Spleen (tissue), 11 donors: ENCODE measurements around the gene NEDD4L. TPM values are rescaled to one million over a fixed set of nuclear protein-coding genes. Genes with fewer than 3 reads are reported as not detected.

Experiments used
- DNase-seq: peaks from one replicate; pipeline ENCODE4 v3.0.0-alpha.2; 2020
- H3K27ac ChIP-seq, 8 donors: fragments of 200-600 bp; sonication (generic) in 7 of 8; 1 replicate in 4 of 8; 2 replicates in 4 of 8; pipeline versions ENCODE4 v1.5.0 to v1.8.0; 2016 to 2021; ENCODE audit warnings: inconsistent platforms in 4 of 8, mild to moderate bottlenecking in 4 of 8, moderate library complexity in 1 of 8
- H3K27me3 ChIP-seq, 7 donors: fragments of 200-600 bp; sonication (generic) in 6 of 7; replicated peaks in 1 of 7; 1 replicate in 4 of 7; 2 replicates in 3 of 7; pipeline versions ENCODE4 v1.5.0 to v1.8.0; 2016 to 2021; ENCODE audit warnings: inconsistent platforms in 3 of 7, mild to moderate bottlenecking in 1 of 7
- H3K36me3 ChIP-seq, 6 donors: fragments of 200-600 bp; sonication (generic) in 5 of 6; 1 replicate in 4 of 6; 2 replicates in 2 of 6; pipeline versions ENCODE4 v1.5.0 to v1.8.0; 2016 to 2021; ENCODE audit warnings: inconsistent platforms in 2 of 6
- H3K4me1 ChIP-seq, 6 donors: fragments of 200-600 bp; sonication (generic) in 5 of 6; 1 replicate in 3 of 6; 2 replicates in 3 of 6; pipeline versions ENCODE4 v1.5.0 to v1.8.0; 2016 to 2021; ENCODE audit warnings: inconsistent platforms in 3 of 6
- H3K4me3 ChIP-seq, 8 donors: fragments of 200-600 bp; sonication (generic) in 7 of 8; 1 replicate in 4 of 8; 2 replicates in 4 of 8; pipeline versions ENCODE4 v1.5.0 to v1.8.0; 2016 to 2021; ENCODE audit warnings: inconsistent platforms in 4 of 8, mild to moderate bottlenecking in 4 of 8, moderate library complexity in 2 of 8
- H3K9me3 ChIP-seq, 8 donors: fragments of 200-600 bp; sonication (generic) in 7 of 8; 1 replicate in 4 of 8; 2 replicates in 4 of 8; pipeline versions ENCODE4 v1.5.0 to v1.8.0; 2016 to 2021; ENCODE audit warnings: inconsistent platforms in 4 of 8
- CTCF ChIP-seq, 11 experiments: fragments of 200-600 bp in 7 of 11; fragments of 450-650 bp in 4 of 11; sonication (generic) in 4 of 11; IDR thresholded peaks in 8 of 11; conservative IDR thresholded peaks in 3 of 11; 1 replicate in 7 of 11; 2 replicates in 4 of 11; pipeline versions ENCODE4 v1.4.0 to v1.8.0; 2016 to 2021; ENCODE audit warnings: antibody characterized with exemption in 11 of 11, inconsistent platforms in 4 of 11, mild to moderate bottlenecking in 1 of 11
- POLR2A ChIP-seq, 3 donors: fragments of 450-650 bp; IDR thresholded peaks; one replicate each; pipeline ENCODE4 v1.5.1; 2017; ENCODE audit warnings: antibody characterized with exemption in 3 of 3, mild to moderate bottlenecking in 1 of 3
- POLR2AphosphoS5 ChIP-seq, 3 donors: sonication (generic); formaldehyde crosslinking; IDR thresholded peaks; one replicate each; pipeline ENCODE4 v1.5.1; 2017; ENCODE audit warnings: antibody characterized with exemption in 3 of 3
- WGBS, 5 donors: extraction: QIAGEN DNeasy Blood & Tissue Kit in 3 of 5; methylation state at CpG; one replicate each; pipeline versions ENCODE4 v1.1.5 to v1.1.7; 2013 to 2018; 5-methylcytosine and 5-hydroxymethylcytosine counted together
- intact Hi-C: fragments of 100-400 bp; cut with DNase I; formaldehyde crosslinking; loops from one replicate; pipeline ENCODE4 v1.15.0; 2023; ENCODE audit warnings: low total_unique reads
- polyA plus RNA-seq, 3 donors: library from polyadenylated mRNA; stranded (reverse); fragments of 200-250 nt; gene quantifications; one replicate each; pipeline ENCODE4 v1.2.1, GENCODE V29; 2013
- total RNA-seq, 7 donors: library from RNA; depleted of rRNA in 3 of 7; stranded (reverse); fragments of >200 nt in 3 of 7; fragmentation: NEBNext Ultra II Directional in 4 of 7; extraction: Animal tissue kit (Norgen Biotek cat#: 25700) in 4 of 7; gene quantifications; one replicate each; pipeline versions ENCODE4 v1.1.0 to v1.2.1, GENCODE V29; 2016 to 2021
- donor health status: healthy with polysubstance abuse.
- donor health status: DM: no; HTN: no; CAD: no; lungs with moderate emphysema.
- donor health status: DM: no; HTN: no; CAD: no.
- donor health status: Bipolar disorder and iron deficiency.
- donor health status: healthy.
- donor health status: DM: no; HTN: no; CAD: no.
- donor health status: DM: yes; HTN: yes; CAD: no.

NEDD4L gene
- total and polyA plus RNA-seq, 10 donors = 8.7 to 26.9 (median 18.3) TPM

DNA sequence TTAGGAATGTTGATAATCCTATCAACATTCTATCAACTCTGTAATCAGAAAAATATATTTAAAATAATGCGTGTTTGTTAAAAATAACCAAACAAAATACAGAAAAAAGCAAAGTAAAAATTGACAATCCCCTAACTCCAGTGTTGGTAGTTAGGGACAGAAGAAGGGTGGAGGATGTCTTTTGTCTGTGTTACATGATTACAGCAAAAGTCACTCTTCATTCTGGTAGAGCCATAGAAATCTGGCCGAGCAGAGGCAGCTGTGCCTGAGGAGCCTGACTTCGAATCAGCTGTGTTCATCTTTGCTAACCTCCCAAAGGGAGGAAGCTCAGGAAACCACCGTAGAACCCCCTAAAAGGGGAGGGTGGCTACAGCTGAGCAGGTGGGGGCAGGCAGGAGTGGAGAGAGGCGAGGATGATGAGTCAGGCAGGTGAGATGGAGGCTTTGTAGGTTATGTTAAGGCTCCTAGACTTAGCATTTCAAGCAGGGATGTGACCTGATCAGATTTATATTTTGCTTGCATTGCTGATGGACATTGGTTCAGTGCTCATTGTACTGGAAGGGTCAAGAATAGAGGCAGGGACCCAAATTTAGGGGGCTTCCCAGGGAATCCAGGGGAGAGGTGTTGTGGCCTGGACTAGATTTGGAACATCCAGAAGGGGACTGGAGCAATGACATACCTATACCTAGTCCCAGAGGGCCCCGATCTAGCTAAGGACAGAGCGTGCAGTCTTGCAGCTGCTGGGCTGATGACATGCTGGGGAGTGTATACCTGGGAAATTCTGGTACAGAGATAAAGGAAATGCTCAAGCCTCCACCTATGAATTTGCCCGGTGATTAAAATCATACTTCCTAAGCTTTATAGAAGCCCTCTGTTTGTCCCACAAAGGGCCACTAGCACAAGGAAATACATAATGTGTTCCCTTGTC is 95.7 kb downstream of the NEDD4L start:
- WGBS, 5 donors = 57 to 62% (median 60%) methylated on average over 8 of the region's 8 CpGs
- intact Hi-C loops = loop anchor here (10.0 kb wide), 1 partner anchor 185 kb away; no protein-coding TSS in a partner anchor

GRCh38 chr18:58140387-58141325 is 96.6 kb downstream of the NEDD4L start:
- no peak overlapping the region for H3K4me3 ChIP-seq
- no peaks in the 10 kb centered on the region for H3K36me3 ChIP-seq
- H3K27me3 ChIP-seq = no peaks in the 10 kb centered on the region
- intact Hi-C loops = no loop called here
- peaks cover 0 to 5% (median 3%) of the 10 kb centered on the region in 6 donors for H3K4me1 ChIP-seq
- H3K9me3 ChIP-seq = peaks cover 0 to 3% (median 0%) of the 10 kb centered on the region in 8 donors
- no peak for DNase-seq
- no peak overlapping the region for H3K27ac ChIP-seq
- WGBS, 5 donors = 79 to 87% (median 85%) methylated on average over 11 to 12 of the region's 12 CpGs
- TF ChIP-seq POLR2A (IDR thresholded peaks at IDR 0.05) (no peak), POLR2AphosphoS5 (IDR thresholded peaks at IDR 0.05) (no peak), CTCF (IDR thresholded peaks at IDR 0.05 in 8 of 11, conservative IDR thresholded peaks at IDR 0.05 in 3 of 11) (no peak)

More for the DNA sequence above, 95.7 kb downstream of the NEDD4L start:
- Histone ChIP-seq H3K27me3 (no peaks in the 10 kb centered on the region), H3K36me3 (no peaks in the 10 kb centered on the region), H3K4me3 (no peak overlapping the region), H3K27ac (no peak overlapping the region), H3K9me3 (peaks cover 0 to 3% (median 0%) of the 10 kb centered on the region in 8 donors), H3K4me1 (peaks cover 0 to 10% (median 8%) of the 10 kb centered on the region in 6 donors)
- DNase-seq = no peak
- TF ChIP-seq POLR2AphosphoS5 (IDR thresholded peaks at IDR 0.05) = no peak
- TF ChIP-seq POLR2A (IDR thresholded peaks at IDR 0.05) = no peak
- TF ChIP-seq CTCF (IDR thresholded peaks at IDR 0.05 in 8 of 11, conservative IDR thresholded peaks at IDR 0.05 in 3 of 11) = no peak

GRCh38 chr18:58143386-58143785 is 99.4 kb downstream of the NEDD4L start:
- TF ChIP-seq POLR2A (IDR thresholded peaks at IDR 0.05) (no peak), POLR2AphosphoS5 (IDR thresholded peaks at IDR 0.05) (no peak), CTCF (IDR thresholded peaks at IDR 0.05 in 8 of 11, conservative IDR thresholded peaks at IDR 0.05 in 3 of 11) (no peak)
- H3K36me3 ChIP-seq = no peaks in the 10 kb centered on the region
- intact Hi-C loops = no loop called here
- no peak overlapping the region for H3K4me3 ChIP-seq
- H3K4me1 ChIP-seq = peaks cover 0 to under 1% (median 0%) of the 10 kb centered on the region in 6 donors
- no peaks in the 10 kb centered on the region for H3K27me3 ChIP-seq
- DNase-seq = no peak
- peaks cover 0 to 3% (median 0%) of the 10 kb centered on the region in 8 donors for H3K9me3 ChIP-seq
- 82 to 87% (median 86%) methylated on average over 11 of the region's 11 CpGs for WGBS, 5 donors
- no peak overlapping the region for H3K27ac ChIP-seq
